Endothelial cell of umbilical vein (primary cell): Measurements from ENCODE around the gene PLLP. TPM values are rescaled to one million over a fixed set of nuclear protein-coding genes. Genes with fewer than 3 reads are reported as not detected.

ENCODE experiments used
- BruUV-seq: library from RNA; stranded (reverse); fragments of 400-500 nt; replicated peaks from 2 replicates; lab custom pipeline; 2021; lab: Mats Ljungman, UMichigan
- CTCF ChIA-PET: fragments of 300-600, 350-600 bp; sonication (Branson Sonifier 250); formaldehyde crosslinking; loops from one replicate; lab custom pipeline; 2021; ENCODE audit warnings: antibody characterized with exemption, inconsistent platforms; lab: Charles Lee
- POLR2A ChIA-PET: fragments of 300-600, 350-600 bp; sonication (Branson Sonifier 250); formaldehyde crosslinking; loops from one replicate; lab custom pipeline; 2021; ENCODE audit warnings: antibody characterized with exemption, inconsistent platforms; lab: Charles Lee
- DNase-seq: peaks from one replicate; pipeline ENCODE4 v3.0.0-alpha.2; 2011; ENCODE audit warnings: low read depth, low spot score
- FAIRE-seq: peaks from 2 replicates; lab custom pipeline; 2011; peaks lifted over from hg19 to GRCh38; lab: Jason Lieb, UNC
- H2AFZ ChIP-seq: 2 replicates; pipeline ENCODE4 v1.6.0; 2012; ENCODE audit warnings: low read depth, low read length, control low read depth, inconsistent platforms
- H3K27ac ChIP-seq: 2 replicates; pipeline ENCODE4 v1.5.1; 2011; ENCODE audit warnings: low read depth, mild to moderate bottlenecking, control low read depth, low read length, moderate library complexity; ENCODE audit not compliant: insufficient read depth
- H3K27me3 ChIP-seq, 2 experiments: 2 replicates each; pipeline versions ENCODE4 v1.6.0 to v1.6.1; 2011; ENCODE audit warnings: low read length in 2 of 2, mixed read lengths in 1 of 2; ENCODE audit not compliant: control insufficient read depth in 2 of 2, insufficient read depth in 2 of 2
- H3K36me3 ChIP-seq, 2 experiments: 2 replicates in 1 of 2; 3 replicates in 1 of 2; pipeline ENCODE4 v1.5.1; 2011; ENCODE audit warnings: low read length in 2 of 2, mild to moderate bottlenecking in 1 of 2, moderate library complexity in 1 of 2; ENCODE audit not compliant: control insufficient read depth in 2 of 2, insufficient read depth in 2 of 2; ENCODE audit errors: extremely low read depth in 1 of 2
- H3K4me1 ChIP-seq: 3 replicates; pipeline ENCODE4 v1.5.1; 2011; ENCODE audit warnings: mild to moderate bottlenecking, low read length; ENCODE audit not compliant: control insufficient read depth, insufficient read depth; ENCODE audit errors: extremely low read depth
- H3K4me2 ChIP-seq: 2 replicates; pipeline ENCODE4 v1.6.1; 2011; ENCODE audit warnings: low read length, control low read depth, mixed read lengths; ENCODE audit not compliant: insufficient read depth
- H3K4me3 ChIP-seq, 3 experiments: fragments of 200-600 bp in 1 of 3; sonication (generic), shearing (Covaris generic) in 1 of 3; replicated peaks in 1 of 3; 2 replicates each; pipeline ENCODE4 v1.5.1; 2011 to 2016; ENCODE audit warnings: control low read depth in 3 of 3, low read length in 3 of 3, mild to moderate bottlenecking in 2 of 3, inconsistent platforms in 1 of 3, low read depth in 1 of 3, moderate library complexity in 1 of 3; ENCODE audit not compliant: insufficient read depth in 1 of 3
- H3K79me2 ChIP-seq: 2 replicates; pipeline ENCODE4 v1.6.0; 2012; ENCODE audit warnings: low read length, inconsistent platforms; ENCODE audit not compliant: control insufficient read depth, insufficient read depth
- H3K9ac ChIP-seq: replicated peaks from 2 replicates; pipeline ENCODE3; 2011; ENCODE audit warnings: low read length, control low read depth; ENCODE audit not compliant: insufficient read depth; ENCODE audit errors: extremely low read depth
- H3K9me1 ChIP-seq: replicated peaks from 3 replicates; pipeline ENCODE4 v1.6.0; 2011; ENCODE audit warnings: mild to moderate bottlenecking, low read length; ENCODE audit not compliant: control insufficient read depth, insufficient read depth; ENCODE audit errors: extremely low read depth
- H3K9me3 ChIP-seq: replicated peaks from 2 replicates; pipeline ENCODE4 v1.5.1; 2012; ENCODE audit warnings: low read length, inconsistent platforms; ENCODE audit not compliant: control insufficient read depth, insufficient read depth
- H4K20me1 ChIP-seq: replicated peaks from 2 replicates; pipeline ENCODE3; 2011; ENCODE audit warnings: mild to moderate bottlenecking, low read length; ENCODE audit not compliant: control insufficient read depth, insufficient read depth; ENCODE audit errors: extremely low read depth
- CTCF ChIP-seq, 2 donors: IDR thresholded peaks; 1 replicate in 1 of 2; 2 replicates in 1 of 2; pipeline ENCODE4 v1.5.1; 2011; ENCODE audit warnings: low read length in 2 of 2, mild to moderate bottlenecking in 2 of 2, moderate library complexity in 2 of 2, control low read depth in 1 of 2, inconsistent platforms in 1 of 2, low read depth in 1 of 2; ENCODE audit not compliant: insufficient read depth in 1 of 2; ENCODE audit errors: extremely low read depth in 1 of 2
- EZH2 ChIP-seq: IDR thresholded peaks from 2 replicates; pipeline ENCODE4 v1.6.1; 2012; ENCODE audit warnings: borderline replicate concordance, low read depth, mild to moderate bottlenecking, moderate library complexity, low read length, inconsistent platforms; ENCODE audit not compliant: severe bottlenecking
- FOS ChIP-seq: IDR thresholded peaks from 2 replicates; pipeline ENCODE4 v1.6.1; 2011; ENCODE audit warnings: mild to moderate bottlenecking, low read length, moderate library complexity, borderline replicate concordance; ENCODE audit not compliant: insufficient read depth
- GATA2 ChIP-seq: IDR thresholded peaks from 2 replicates; pipeline ENCODE4 v1.7.0; 2011; ENCODE audit warnings: low read depth, mild to moderate bottlenecking, moderate library complexity, mixed read lengths, low read length; ENCODE audit not compliant: insufficient read length, insufficient read depth
- JUN ChIP-seq: IDR thresholded peaks from 2 replicates; pipeline ENCODE4 v1.6.1; 2011; ENCODE audit warnings: borderline replicate concordance, low read depth; ENCODE audit not compliant: insufficient read length, insufficient read depth
- MYC ChIP-seq: IDR thresholded peaks from one replicate; pipeline ENCODE4 v1.6.1; 2011; ENCODE audit warnings: mild to moderate bottlenecking, low read depth, low read length
- POLR2A ChIP-seq: IDR thresholded peaks from 2 replicates; pipeline ENCODE4 v1.6.1; 2012; ENCODE audit warnings: low read depth, mild to moderate bottlenecking, control low read depth, low read length
- POLR2AphosphoS5 ChIP-seq: IDR thresholded peaks from 2 replicates; pipeline ENCODE4 v1.6.1; 2012; ENCODE audit warnings: low read depth, mild to moderate bottlenecking, control low read depth, low read length, moderate library complexity; ENCODE audit not compliant: insufficient read depth
- dilution Hi-C: fragments of 300-500 bp; cut with MboI; formaldehyde crosslinking; loops from one replicate; pipeline ENCODE4 v1.15.0; 2019; ENCODE audit warnings: low sequenced_read_pairs; ENCODE audit not compliant: extremely low pct_ligation_motif_present
- intact Hi-C: fragments of 100-400 bp; cut with micrococcal nuclease; formaldehyde crosslinking; loops from one replicate; pipeline ENCODE4 v1.10.0; 2022
- polyA plus RNA-seq, 4 experiments: library from polyadenylated mRNA; depleted of rRNA in 3 of 4; stranded (reverse) in 3 of 4; unstranded in 1 of 4; fragments of >200 nt; gene quantifications; 2 replicates each; pipeline versions ENCODE4 v1.2.1 to v1.2.3, GENCODE V29; 2011 to 2012; ENCODE audit warnings: missing spikeins in 1 of 4
- total RNA-seq: library from RNA; stranded (reverse); gene quantifications from 2 replicates; pipeline ENCODE4 v1.2.3, GENCODE V29; 2021
- TF ChIP-seq, protein P1 (sequence below): IDR thresholded peaks from 2 replicates; pipeline ENCODE4 v1.6.1; 2011; ENCODE audit not compliant: insufficient read depth, insufficient read length

The PLLP gene
- total and polyA plus RNA-seq, 2 donors (not counting 3 experiments of a cell fraction or from before 2014, with no cell fraction given): 4.4 to 14.4 TPM

DNA sequence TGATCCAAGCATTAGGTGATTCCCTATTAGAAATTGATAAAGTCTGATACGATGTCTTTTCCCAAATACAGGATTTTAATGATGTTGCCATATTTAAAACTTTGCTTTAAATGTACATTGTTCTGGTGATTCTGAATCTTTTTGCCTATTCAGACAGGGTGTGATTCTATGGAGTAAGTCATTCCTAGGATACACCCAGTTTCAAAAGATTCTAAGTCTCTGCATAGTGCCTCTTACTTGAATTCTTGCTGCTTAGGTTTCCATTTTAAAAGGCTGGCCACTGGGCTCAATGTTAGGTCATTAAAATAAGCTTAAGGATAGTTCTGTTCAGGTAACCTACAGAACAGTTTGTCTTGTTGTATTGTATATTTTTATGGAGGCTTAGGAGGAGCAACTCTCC lies 61.4 kb downstream of the PLLP start:
- Histone ChIP-seq H3K9me1 (no peaks in the 10 kb centered on the region), H3K27me3 (no peaks in the 10 kb centered on the region), H3K36me3 (peaks cover 33 to 35% of the 10 kb centered on the region in 2 experiments), H2AFZ (no peak overlapping the region), H3K4me3 (no peak overlapping the region), H3K4me1 (no peaks in the 10 kb centered on the region), H3K79me2 (no peaks in the 10 kb centered on the region), H3K9me3 (no peaks in the 10 kb centered on the region), H3K9ac (no peak overlapping the region), H4K20me1 (no peaks in the 10 kb centered on the region), H3K4me2 (no peak overlapping the region), H3K27ac (no peak overlapping the region)
- dilution Hi-C loops: no loop called here
- TF ChIP-seq JUN (no peak), GATA2 (no peak), FOS (no peak), EZH2 (no peak), MYC (no peak), POLR2A (no peak), POLR2AphosphoS5 (no peak), CTCF (IDR thresholded peaks at IDR 0.05; ENCODE audit: extremely low read depth in 1 of 2, insufficient read depth in 1 of 2, low read depth in 1 of 2, low read length in 2 of 2) (no peak)
- TF ChIP-seq, protein P1, sequence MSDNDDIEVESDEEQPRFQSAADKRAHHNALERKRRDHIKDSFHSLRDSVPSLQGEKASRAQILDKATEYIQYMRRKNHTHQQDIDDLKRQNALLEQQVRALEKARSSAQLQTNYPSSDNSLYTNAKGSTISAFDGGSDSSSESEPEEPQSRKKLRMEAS: no peak
- ChIA-PET POLR2A (no interaction called here), CTCF (interaction anchor here (1.1 to 2.2 kb wide), 3 partner anchors 10 to 13 kb away, joined by 4 to 7 read pairs (median 4); no protein-coding TSS in a partner anchor)
- intact Hi-C loops: no loop called here
- no TSS peak for BruUV-seq
- DNase-seq: no peak
- FAIRE-seq: no peak
